ENCODE data around the gene RUFY4.

DNA sequence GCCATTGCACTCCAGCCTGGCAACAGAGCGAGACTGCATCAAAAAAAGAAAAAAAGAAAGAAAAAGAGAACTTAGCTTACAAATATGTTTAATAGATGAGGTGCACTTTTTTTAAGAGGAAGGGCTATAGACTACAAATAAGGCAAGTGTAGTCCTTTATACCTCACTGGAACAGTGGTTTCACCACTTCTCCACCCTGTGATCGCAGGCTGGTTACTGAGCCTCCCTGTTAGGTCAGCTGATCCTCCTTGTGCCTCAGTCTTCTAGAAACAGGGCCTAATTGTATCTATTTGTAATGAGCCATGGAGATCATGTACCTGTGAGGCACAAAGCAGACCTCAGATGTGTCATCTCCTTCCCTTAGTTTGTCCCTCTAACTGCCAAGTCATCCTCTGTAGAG is 61.3 kb downstream of the RUFY4 start:
- TF ChIP-seq TAF1 (IDR thresholded peaks at IDR 0.05; ENCODE audit: borderline replicate concordance, insufficient read depth, low read length) (no peak), POLR2AphosphoS5 (IDR thresholded peaks at IDR 0.05; ENCODE audit: low read depth, low read length) (no peak), SIN3A (IDR thresholded peaks at IDR 0.05; ENCODE audit: borderline replicate concordance, insufficient read depth, low read length) (no peak), FOXP2 (optimal IDR thresholded peaks at IDR 0.05; ENCODE audit: borderline replicate concordance, extremely low read depth, extremely low read length, insufficient read depth) (no peak)
- TF ChIP-seq, protein P1, sequence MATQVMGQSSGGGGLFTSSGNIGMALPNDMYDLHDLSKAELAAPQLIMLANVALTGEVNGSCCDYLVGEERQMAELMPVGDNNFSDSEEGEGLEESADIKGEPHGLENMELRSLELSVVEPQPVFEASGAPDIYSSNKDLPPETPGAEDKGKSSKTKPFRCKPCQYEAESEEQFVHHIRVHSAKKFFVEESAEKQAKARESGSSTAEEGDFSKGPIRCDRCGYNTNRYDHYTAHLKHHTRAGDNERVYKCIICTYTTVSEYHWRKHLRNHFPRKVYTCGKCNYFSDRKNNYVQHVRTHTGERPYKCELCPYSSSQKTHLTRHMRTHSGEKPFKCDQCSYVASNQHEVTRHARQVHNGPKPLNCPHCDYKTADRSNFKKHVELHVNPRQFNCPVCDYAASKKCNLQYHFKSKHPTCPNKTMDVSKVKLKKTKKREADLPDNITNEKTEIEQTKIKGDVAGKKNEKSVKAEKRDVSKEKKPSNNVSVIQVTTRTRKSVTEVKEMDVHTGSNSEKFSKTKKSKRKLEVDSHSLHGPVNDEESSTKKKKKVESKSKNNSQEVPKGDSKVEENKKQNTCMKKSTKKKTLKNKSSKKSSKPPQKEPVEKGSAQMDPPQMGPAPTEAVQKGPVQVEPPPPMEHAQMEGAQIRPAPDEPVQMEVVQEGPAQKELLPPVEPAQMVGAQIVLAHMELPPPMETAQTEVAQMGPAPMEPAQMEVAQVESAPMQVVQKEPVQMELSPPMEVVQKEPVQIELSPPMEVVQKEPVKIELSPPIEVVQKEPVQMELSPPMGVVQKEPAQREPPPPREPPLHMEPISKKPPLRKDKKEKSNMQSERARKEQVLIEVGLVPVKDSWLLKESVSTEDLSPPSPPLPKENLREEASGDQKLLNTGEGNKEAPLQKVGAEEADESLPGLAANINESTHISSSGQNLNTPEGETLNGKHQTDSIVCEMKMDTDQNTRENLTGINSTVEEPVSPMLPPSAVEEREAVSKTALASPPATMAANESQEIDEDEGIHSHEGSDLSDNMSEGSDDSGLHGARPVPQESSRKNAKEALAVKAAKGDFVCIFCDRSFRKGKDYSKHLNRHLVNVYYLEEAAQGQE (IDR thresholded peaks at IDR 0.05; ENCODE audit: insufficient read depth in 1 of 2, low read depth in 2 of 2, low read length in 2 of 2): no peak
